Measurements from ENCODE around the gene ITGA8.

DNA sequence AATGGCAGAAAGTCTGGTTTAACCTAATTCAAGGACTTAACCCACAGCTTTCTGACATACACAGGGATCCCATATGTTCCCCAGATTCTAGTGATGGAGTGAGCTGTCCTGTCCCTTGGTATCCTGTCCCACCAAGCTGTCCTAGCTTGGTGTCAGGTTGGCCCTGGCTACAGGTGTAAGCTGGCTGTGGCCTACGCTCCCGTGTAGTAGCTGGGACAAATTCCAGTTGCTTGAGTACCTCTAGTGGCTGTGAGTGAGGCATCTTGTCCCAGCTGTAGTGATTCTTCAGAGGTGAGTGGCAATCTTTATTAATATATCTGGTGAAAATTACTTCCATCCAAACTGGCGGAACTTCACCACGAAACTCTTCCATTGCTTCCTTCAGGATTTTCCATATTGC lies 243.4 kb downstream of the ITGA8 start:
- TF ChIP-seq, protein P1, sequence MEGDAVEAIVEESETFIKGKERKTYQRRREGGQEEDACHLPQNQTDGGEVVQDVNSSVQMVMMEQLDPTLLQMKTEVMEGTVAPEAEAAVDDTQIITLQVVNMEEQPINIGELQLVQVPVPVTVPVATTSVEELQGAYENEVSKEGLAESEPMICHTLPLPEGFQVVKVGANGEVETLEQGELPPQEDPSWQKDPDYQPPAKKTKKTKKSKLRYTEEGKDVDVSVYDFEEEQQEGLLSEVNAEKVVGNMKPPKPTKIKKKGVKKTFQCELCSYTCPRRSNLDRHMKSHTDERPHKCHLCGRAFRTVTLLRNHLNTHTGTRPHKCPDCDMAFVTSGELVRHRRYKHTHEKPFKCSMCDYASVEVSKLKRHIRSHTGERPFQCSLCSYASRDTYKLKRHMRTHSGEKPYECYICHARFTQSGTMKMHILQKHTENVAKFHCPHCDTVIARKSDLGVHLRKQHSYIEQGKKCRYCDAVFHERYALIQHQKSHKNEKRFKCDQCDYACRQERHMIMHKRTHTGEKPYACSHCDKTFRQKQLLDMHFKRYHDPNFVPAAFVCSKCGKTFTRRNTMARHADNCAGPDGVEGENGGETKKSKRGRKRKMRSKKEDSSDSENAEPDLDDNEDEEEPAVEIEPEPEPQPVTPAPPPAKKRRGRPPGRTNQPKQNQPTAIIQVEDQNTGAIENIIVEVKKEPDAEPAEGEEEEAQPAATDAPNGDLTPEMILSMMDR (IDR thresholded peaks at IDR 0.05): no peak
- TF ChIP-seq POLR2A (IDR thresholded peaks at IDR 0.05): no peak

All from heart left ventricle (tissue), 13 donors.